Neural cell (in vitro differentiated cells): ENCODE data around the gene LPP. TPM values are rescaled to one million over a fixed set of nuclear protein-coding genes. Genes with fewer than 3 reads are reported as not detected.

Experiments
- H2AFZ ChIP-seq: fragments of 200-600, 300-800 bp; sonication (generic), shearing (Covaris generic); 2 replicates; pipeline ENCODE4 v1.6.0; 2014; ENCODE audit warnings: low read depth, mild to moderate bottlenecking, antibody characterized with exemption, low read length, moderate library complexity
- H3F3A ChIP-seq: fragments of 200-600 bp; shearing (Covaris generic); 2 replicates; pipeline ENCODE4 v1.6.1; 2016; ENCODE audit warnings: mild to moderate bottlenecking, moderate library complexity, mixed read lengths, antibody characterized with exemption, low read length; ENCODE audit not compliant: insufficient read depth, poor library complexity, severe bottlenecking
- H3K27ac ChIP-seq: fragments of 200-600, 300-800 bp; sonication (generic), shearing (Covaris generic); 2 replicates; pipeline ENCODE4 v1.5.1; 2014; ENCODE audit warnings: mild to moderate bottlenecking, low read length, moderate library complexity
- H3K27me3 ChIP-seq: fragments of 300-800, 200-600 bp; sonication (generic), shearing (Covaris generic); 2 replicates; pipeline ENCODE4 v1.6.0; 2014; ENCODE audit warnings: mild to moderate bottlenecking, low read depth, low read length, moderate library complexity; ENCODE audit not compliant: insufficient read depth
- H3K36me3 ChIP-seq: fragments of 300-800, 200-600 bp; sonication (generic), shearing (Covaris generic); 2 replicates; pipeline ENCODE4 v1.5.1; 2014; ENCODE audit warnings: mild to moderate bottlenecking, antibody characterized with exemption, low read length, moderate library complexity; ENCODE audit not compliant: insufficient read depth
- H3K4me2 ChIP-seq: fragments of 300-800, 200-600 bp; sonication (generic), shearing (Covaris generic); 2 replicates; pipeline ENCODE4 v1.6.0; 2014; ENCODE audit warnings: mild to moderate bottlenecking, low read length
- H3K4me3 ChIP-seq: fragments of 300-800, 200-600 bp; sonication (generic), shearing (Covaris generic); 2 replicates; pipeline ENCODE4 v1.5.1; 2014; ENCODE audit warnings: mild to moderate bottlenecking, low read length, moderate library complexity
- H3K79me2 ChIP-seq: fragments of 200-600 bp; shearing (Covaris generic); replicated peaks from 2 replicates; pipeline ENCODE4 v1.6.0; 2014; ENCODE audit warnings: mild to moderate bottlenecking, low read length, moderate library complexity; ENCODE audit not compliant: insufficient read depth
- H3K9ac ChIP-seq: fragments of 300-800, 200-600 bp; sonication (generic), shearing (Covaris generic); 2 replicates; pipeline ENCODE4 v1.6.1; 2016; ENCODE audit warnings: mild to moderate bottlenecking, low read length, mixed read lengths
- H3K9me2 ChIP-seq: fragments of 200-600 bp; shearing (Covaris generic); 2 replicates; pipeline ENCODE4 v1.6.1; 2016; ENCODE audit warnings: mild to moderate bottlenecking, low read length, mixed read lengths; ENCODE audit not compliant: insufficient read depth
- H3K9me3 ChIP-seq: fragments of 200-600, 300-800 bp; sonication (generic), shearing (Covaris generic); 2 replicates; pipeline ENCODE4 v1.6.1; 2016; ENCODE audit warnings: mild to moderate bottlenecking, mixed run types, low read length, moderate library complexity, mixed read lengths
- H4K20me1 ChIP-seq: fragments of 200-600 bp; shearing (Covaris generic); 2 replicates; pipeline ENCODE4 v1.6.1; 2016; ENCODE audit warnings: mild to moderate bottlenecking, mixed run types; ENCODE audit not compliant: insufficient read depth
- EP300 ChIP-seq: fragments of 450-650 bp; conservative IDR thresholded peaks from 2 replicates; pipeline ENCODE4 v1.6.1; 2014; ENCODE audit warnings: antibody characterized with exemption, mild to moderate bottlenecking, moderate library complexity; ENCODE audit not compliant: poor library complexity, severe bottlenecking
- EZH2 ChIP-seq: fragments of 200-600, 300-800 bp; shearing (Covaris generic), sonication (generic); IDR thresholded peaks from 2 replicates; pipeline ENCODE4 v1.6.1; 2014; ENCODE audit warnings: antibody characterized with exemption, low read length, borderline replicate concordance, mild to moderate bottlenecking; ENCODE audit not compliant: insufficient read depth, poor library complexity, severe bottlenecking
- MXI1 ChIP-seq: fragments of 450-650 bp; conservative IDR thresholded peaks from 2 replicates; pipeline ENCODE4 v1.6.1; 2014; ENCODE audit warnings: antibody characterized with exemption, mild to moderate bottlenecking; ENCODE audit not compliant: poor library complexity, severe bottlenecking
- POLR2AphosphoS5 ChIP-seq: IDR thresholded peaks from 2 replicates; pipeline ENCODE4 v1.6.1; 2012
- RAD21 ChIP-seq: fragments of 450-650 bp; conservative IDR thresholded peaks from 2 replicates; pipeline ENCODE4 v1.6.1; 2014; ENCODE audit warnings: antibody characterized with exemption, mild to moderate bottlenecking, moderate library complexity
- SMC3 ChIP-seq: fragments of 450-650 bp; conservative IDR thresholded peaks from 2 replicates; pipeline ENCODE4 v1.6.1; 2014; ENCODE audit warnings: antibody characterized with exemption, mild to moderate bottlenecking, moderate library complexity; ENCODE audit not compliant: poor library complexity
- TAF1 ChIP-seq: IDR thresholded peaks from 2 replicates; pipeline ENCODE4 v1.6.1; 2012; ENCODE audit warnings: low read depth
- polyA plus RNA-seq: library from polyadenylated mRNA; depleted of rRNA; stranded (reverse); fragments of >200 nt; gene quantifications from 2 replicates; pipeline ENCODE4 v1.2.3, GENCODE V29; 2014
- TF ChIP-seq, protein P1 (sequence below): IDR thresholded peaks from 2 replicates; pipeline ENCODE4 v1.6.1; 2012; ENCODE audit warnings: borderline replicate concordance
- TF ChIP-seq, protein P2 (sequence below): fragments of 450-650 bp; IDR thresholded peaks from 2 replicates; pipeline ENCODE4 v1.5.1; 2014; ENCODE audit warnings: antibody characterized with exemption, mild to moderate bottlenecking, moderate library complexity; ENCODE audit not compliant: poor library complexity, severe bottlenecking

LPP gene
- polyA plus RNA-seq, 1 donor from 2014 or later: 3.0 TPM

DNA sequence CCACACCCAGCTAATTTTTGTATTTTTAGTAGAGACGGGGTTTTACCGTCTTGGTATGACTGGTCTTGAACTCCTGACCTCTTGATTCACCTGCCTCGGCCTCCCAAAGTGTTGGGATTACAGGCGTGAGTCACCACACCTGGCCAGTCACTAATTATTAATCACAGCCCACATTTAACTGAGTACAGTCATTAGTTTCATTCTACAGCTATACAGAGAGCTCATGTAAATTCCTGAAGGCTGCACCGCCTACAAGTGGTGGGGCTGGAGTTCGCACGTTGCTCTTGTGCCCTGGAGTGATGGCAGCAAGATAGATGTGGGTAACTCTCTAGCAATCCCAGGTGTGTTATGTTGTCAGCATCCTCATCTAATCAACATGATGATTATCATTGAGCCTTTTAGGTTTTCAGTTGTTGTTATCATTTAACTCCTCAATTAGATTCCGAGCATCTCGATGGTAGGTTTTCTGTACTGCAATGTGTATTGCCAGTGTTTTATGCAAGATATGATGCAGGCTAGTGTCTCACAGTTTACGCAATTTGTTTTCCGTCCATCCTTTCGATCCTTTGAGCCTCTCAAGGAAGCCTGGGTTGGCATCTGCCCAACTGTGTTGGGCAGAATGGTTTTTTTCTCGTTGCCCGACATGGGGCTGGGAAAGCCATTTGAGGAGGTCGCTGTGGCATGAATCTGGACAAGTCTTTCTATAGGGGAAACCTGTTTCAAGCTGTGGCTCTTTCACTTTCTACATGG, 216.3 kb downstream of the LPP start:
- Histone ChIP-seq H3K79me2 (no peaks in the 10 kb centered on the region), H3K36me3 (no peaks in the 10 kb centered on the region), H3K9me2 (no peaks in the 10 kb centered on the region), H3F3A (no peaks in the 10 kb centered on the region), H4K20me1 (no peaks in the 10 kb centered on the region), H3K4me3 (no peak overlapping the region), H3K27ac (no peak overlapping the region), H2AFZ (no peak overlapping the region), H3K27me3 (no peaks in the 10 kb centered on the region), H3K4me2 (no peak overlapping the region), H3K9ac (no peak overlapping the region), H3K9me3 (no peaks in the 10 kb centered on the region)
- TF ChIP-seq, protein P1, sequence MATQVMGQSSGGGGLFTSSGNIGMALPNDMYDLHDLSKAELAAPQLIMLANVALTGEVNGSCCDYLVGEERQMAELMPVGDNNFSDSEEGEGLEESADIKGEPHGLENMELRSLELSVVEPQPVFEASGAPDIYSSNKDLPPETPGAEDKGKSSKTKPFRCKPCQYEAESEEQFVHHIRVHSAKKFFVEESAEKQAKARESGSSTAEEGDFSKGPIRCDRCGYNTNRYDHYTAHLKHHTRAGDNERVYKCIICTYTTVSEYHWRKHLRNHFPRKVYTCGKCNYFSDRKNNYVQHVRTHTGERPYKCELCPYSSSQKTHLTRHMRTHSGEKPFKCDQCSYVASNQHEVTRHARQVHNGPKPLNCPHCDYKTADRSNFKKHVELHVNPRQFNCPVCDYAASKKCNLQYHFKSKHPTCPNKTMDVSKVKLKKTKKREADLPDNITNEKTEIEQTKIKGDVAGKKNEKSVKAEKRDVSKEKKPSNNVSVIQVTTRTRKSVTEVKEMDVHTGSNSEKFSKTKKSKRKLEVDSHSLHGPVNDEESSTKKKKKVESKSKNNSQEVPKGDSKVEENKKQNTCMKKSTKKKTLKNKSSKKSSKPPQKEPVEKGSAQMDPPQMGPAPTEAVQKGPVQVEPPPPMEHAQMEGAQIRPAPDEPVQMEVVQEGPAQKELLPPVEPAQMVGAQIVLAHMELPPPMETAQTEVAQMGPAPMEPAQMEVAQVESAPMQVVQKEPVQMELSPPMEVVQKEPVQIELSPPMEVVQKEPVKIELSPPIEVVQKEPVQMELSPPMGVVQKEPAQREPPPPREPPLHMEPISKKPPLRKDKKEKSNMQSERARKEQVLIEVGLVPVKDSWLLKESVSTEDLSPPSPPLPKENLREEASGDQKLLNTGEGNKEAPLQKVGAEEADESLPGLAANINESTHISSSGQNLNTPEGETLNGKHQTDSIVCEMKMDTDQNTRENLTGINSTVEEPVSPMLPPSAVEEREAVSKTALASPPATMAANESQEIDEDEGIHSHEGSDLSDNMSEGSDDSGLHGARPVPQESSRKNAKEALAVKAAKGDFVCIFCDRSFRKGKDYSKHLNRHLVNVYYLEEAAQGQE: no peak
- TF ChIP-seq EP300 (no peak), MXI1 (no peak), TAF1 (no peak), EZH2 (no peak), POLR2AphosphoS5 (no peak), SMC3 (no peak), RAD21 (no peak)
- TF ChIP-seq, protein P2, sequence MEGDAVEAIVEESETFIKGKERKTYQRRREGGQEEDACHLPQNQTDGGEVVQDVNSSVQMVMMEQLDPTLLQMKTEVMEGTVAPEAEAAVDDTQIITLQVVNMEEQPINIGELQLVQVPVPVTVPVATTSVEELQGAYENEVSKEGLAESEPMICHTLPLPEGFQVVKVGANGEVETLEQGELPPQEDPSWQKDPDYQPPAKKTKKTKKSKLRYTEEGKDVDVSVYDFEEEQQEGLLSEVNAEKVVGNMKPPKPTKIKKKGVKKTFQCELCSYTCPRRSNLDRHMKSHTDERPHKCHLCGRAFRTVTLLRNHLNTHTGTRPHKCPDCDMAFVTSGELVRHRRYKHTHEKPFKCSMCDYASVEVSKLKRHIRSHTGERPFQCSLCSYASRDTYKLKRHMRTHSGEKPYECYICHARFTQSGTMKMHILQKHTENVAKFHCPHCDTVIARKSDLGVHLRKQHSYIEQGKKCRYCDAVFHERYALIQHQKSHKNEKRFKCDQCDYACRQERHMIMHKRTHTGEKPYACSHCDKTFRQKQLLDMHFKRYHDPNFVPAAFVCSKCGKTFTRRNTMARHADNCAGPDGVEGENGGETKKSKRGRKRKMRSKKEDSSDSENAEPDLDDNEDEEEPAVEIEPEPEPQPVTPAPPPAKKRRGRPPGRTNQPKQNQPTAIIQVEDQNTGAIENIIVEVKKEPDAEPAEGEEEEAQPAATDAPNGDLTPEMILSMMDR: no peak

DNA sequence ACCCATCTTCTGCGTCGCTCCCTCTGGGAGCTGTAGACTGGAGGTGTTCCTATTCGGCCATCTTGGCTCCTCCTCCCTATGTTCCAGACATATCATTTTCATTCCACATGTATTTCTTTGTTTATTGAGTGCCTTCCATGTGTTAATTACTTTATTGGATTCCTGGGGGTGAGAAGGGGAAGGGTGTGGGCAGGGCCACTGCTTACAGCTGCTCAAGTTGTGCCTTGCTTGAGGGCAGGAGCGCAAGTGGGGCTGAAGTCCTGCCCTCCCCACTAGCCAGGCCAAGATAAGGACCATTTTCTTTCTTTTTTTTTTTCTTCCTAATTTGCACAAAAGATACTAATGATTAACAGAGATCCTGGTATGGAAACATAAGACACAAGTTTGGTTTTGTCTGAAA, 224.8 kb downstream of the LPP start:
- Histone ChIP-seq H3K27ac (no peak overlapping the region), H3K27me3 (no peaks in the 10 kb centered on the region), H2AFZ (no peak overlapping the region), H3K36me3 (no peaks in the 10 kb centered on the region), H3K79me2 (no peaks in the 10 kb centered on the region), H3K4me3 (no peak overlapping the region), H4K20me1 (no peaks in the 10 kb centered on the region), H3K9me3 (peaks cover 3% of the 10 kb centered on the region), H3K9ac (no peak overlapping the region), H3K9me2 (no peaks in the 10 kb centered on the region), H3F3A (no peaks in the 10 kb centered on the region), H3K4me2 (no peak overlapping the region)
- no peak for TF ChIP-seq EP300
- no peak for TF ChIP-seq MXI1
- no peak for TF ChIP-seq POLR2AphosphoS5
- no peak for TF ChIP-seq SMC3
- TF ChIP-seq, protein P1: no peak
- TF ChIP-seq RAD21: no peak
- TF ChIP-seq TAF1: no peak
- TF ChIP-seq, protein P2: no peak
- no peak for TF ChIP-seq EZH2
